GM12865 (cell line): Measurements from ENCODE around the gene MRPS34.

Source experiments
- DNase-seq: peaks from one replicate; pipeline ENCODE4 v3.0.0; 2010; ENCODE audit warnings: low read depth
- H3K4me3 ChIP-seq: 2 replicates; pipeline ENCODE4 v1.5.1; 2011; ENCODE audit warnings: mild to moderate bottlenecking, low read depth, low read length, control low read depth
- CTCF ChIP-seq: IDR thresholded peaks from 2 replicates; pipeline ENCODE4 v1.5.1; 2011; ENCODE audit warnings: low read length, control low read depth, low read depth, inconsistent platforms; ENCODE audit not compliant: insufficient read depth; ENCODE audit errors: missing control alignments

MRPS34 gene

GRCh38 chr16:1758923-1759322, 14.0 kb downstream of the MRPS34 start:
- no peak for DNase-seq
- no peak overlapping the region for H3K4me3 ChIP-seq
- TF ChIP-seq CTCF: no peak

GRCh38 chr16:1757714-1758461, 15.0 kb downstream of the MRPS34 start:
- TF ChIP-seq CTCF: no peak
- no peak overlapping the region for H3K4me3 ChIP-seq
- no peak for DNase-seq

- TF ChIP-seq CTCF: no peak
- no peak for DNase-seq
Observed at GRCh38 chr16:1754204-1754603, 18.7 kb downstream of the MRPS34 start.

GRCh38 chr16:1752853-1753252, 20.1 kb downstream of the MRPS34 start:
- no peak overlapping the region for H3K4me3 ChIP-seq
- no peak for TF ChIP-seq CTCF

More at GRCh38 chr16:1754204-1754603, 18.7 kb downstream of the MRPS34 start:
- no peak overlapping the region for H3K4me3 ChIP-seq

GRCh38 chr16:1751946-1752345, 21.0 kb downstream of the MRPS34 start:
- no peak for TF ChIP-seq CTCF
- DNase-seq: no peak
- H3K4me3 ChIP-seq: no peak overlapping the region

More at GRCh38 chr16:1752853-1753252, 20.1 kb downstream of the MRPS34 start:
- no peak for DNase-seq

- TF ChIP-seq CTCF: no peak
- no peak overlapping the region for H3K4me3 ChIP-seq
- no peak for DNase-seq
Observed at GRCh38 chr16:1749152-1750117, 23.5 kb downstream of the MRPS34 start.
